HG02763 (cell line): ENCODE data around the gene MGAT1.
"Not testable (repeated sequence)": the region's sequence is repeated elsewhere in the genome, so short reads cannot be mapped to it uniquely, and the experiment has no call there.

ENCODE experiments used
- ATAC-seq: cut with Tn5 transposase; IDR thresholded peaks from one replicate; pipeline ENCODE4 v1.9.1; 2021; ENCODE audit warnings: mild to moderate bottlenecking, moderate library complexity; ENCODE audit not compliant: unreplicated experiment

Gene MGAT1

DNA sequence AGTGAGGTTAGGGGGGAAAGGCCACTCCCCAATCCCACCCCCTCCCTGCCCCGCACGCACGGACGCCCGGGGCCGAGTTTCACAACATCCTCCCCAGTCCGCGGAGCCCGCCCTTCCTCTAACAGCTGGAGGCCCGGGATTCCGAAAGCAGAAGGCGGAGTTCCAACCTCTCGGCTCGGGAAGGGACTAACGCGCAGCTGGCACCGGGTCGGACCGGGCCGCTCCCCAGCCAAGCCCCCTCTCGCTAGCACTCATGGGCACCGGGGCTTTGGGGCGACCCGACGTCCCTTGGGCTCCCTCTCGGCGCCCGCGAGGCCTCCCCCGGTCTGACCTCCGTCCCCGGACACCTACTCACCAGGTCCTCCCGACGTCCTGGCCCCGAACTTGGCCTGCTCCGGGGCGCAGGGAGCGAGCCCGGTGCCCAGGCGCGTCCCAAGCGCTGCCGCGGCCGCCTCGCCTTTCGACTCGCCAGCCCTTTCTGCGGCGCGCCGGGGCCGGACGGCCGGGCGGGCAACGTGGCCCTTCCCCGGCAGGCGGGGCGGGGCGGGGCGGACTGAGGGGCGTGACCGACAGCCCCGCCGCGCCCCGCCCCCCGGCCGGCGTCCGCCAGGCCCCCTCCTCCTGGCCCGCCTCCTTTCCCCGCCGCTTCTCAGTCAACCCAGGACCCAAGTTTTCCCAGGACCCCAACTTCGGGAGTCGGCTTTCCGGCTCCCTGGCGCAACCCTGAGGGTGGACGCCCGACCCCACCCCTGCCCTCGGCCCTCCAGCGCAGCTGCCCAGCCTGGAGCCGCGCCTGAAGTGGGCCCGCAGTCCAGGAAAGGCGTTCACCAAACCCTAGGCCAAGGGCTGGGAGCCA is at the start of gene MGAT1:
Gene MGAT1, minus strand, starts transcription at position 482 of the 856 bp plus-strand sequence. CDS start 9,835 bp downstream, outside the sequence.
- ATAC-seq: peak; percentile 38

DNA sequence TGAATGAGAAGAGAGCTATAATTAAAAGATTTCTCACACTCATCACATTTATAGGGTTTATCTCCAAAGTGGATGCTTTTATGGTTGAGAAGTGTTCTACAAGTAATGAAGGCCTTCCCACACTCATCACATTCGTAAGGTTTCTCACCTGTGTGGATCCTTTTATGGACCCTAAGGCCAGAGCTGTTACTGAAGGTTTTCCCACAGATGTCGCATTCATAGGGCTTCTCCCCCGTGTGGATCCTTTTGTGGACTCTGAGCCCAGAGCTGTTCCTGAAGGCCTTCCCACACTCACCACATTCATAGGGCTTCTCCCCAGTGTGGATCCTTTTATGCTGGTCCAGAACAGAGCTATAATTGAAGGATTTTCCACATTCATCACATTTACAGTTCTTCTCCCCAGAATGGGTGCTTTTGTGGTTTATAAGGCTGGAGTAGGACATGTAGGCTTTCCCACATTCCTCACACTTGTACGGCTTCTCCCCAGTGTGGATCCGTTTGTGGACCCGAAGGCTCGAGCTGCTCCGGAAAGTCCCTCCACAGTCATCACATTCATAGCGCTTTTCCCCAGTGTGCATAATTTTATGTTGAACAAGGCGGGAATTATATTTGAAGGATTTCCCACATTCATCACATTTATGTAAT is 48.0 kb upstream of the MGAT1 start:
- no peak for ATAC-seq

DNA sequence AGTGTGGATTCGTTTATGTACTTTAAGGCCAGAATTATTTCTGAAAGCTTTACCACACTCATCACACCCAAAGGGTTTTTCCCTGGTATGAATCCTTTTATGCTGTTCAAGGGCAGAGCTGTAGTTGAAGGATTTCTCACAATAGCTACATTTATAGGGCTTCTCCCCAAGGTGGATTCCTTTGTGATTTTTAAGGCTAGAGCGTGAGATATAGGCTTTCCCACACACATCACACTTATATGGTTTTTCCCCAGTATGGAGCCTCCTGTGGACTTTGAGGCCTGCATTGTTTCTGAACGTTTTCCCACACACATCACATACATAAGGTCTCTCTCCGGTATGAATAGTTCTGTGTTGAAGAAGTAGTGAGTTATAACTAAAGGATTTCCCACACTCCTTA is 47.2 kb upstream of the MGAT1 start:
- no peak for ATAC-seq

DNA sequence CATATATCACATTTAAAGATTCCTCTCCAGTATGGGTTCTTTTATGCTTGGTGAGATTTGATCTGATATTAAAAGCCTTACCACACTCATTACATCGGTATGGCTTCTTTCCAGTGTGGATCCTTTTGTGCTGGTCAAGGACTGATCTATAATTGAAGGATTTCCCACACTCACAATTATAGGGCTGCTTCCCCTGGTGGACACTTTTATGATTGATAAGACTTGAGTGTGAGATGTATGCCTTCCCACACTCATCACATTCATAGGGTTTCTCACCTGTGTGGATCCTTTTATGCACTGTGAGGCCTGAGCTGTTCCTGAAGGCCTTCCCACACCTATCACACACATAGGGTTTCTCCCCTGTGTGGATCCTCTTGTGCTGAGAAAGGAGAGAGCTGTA is 46.3 kb upstream of the MGAT1 start:
- no peak for ATAC-seq

DNA sequence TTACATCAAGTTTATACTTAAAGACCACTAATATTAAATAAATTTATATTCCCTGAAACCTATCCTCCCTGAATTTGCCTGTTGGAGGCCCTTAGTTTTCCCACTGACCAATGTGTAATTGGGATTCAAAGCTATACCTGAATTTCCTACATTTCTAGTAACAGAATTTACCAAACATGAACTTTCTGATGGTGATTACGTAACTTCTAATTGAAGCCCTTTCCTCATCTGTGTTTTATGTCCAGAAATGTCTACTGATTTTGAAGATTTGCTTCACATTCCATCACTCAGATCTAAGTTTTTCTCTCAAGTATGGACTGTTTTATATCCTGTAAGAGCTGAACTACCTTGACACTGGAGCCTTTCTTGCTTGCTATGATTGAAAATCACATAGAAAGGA is 45.7 kb upstream of the MGAT1 start:
- ATAC-seq: no peak

DNA sequence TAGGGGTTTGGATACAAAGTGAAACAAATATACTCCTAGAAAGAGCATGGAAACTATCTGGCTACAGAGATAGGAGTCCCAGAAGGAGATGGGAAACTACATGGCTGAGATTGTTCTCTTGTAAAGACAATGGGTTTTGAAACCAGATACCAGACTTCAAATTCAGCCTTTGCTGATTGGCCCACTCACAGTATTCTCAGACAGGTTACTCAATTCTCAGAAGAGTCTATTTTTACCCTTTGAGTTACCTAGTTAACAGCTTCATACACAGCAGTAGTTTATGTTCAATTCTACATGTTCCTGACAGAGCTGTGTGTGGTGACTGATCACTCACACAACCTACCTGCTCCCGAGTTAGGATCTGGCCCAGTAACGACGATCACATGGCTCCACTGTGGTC is 44.4 kb upstream of the MGAT1 start:
- no peak for ATAC-seq

DNA sequence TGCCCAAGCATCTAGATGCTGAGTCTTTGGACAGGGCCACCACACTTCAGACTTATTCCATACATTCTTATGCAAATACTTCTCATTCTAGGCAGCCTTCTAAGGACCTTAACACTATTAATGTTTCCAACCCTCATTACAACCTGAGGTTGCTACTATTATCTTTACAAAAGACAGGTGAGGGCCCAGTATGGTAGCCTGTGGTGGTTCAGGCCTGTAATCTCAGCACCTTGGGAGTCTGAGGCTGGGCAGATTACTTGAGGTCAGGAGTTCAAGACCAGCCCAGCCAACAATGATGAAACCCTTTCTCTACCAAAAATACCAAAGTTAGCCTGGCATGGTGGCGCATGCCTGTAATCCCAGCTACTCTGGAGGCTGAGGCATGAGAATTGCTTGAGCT is 42.3 kb upstream of the MGAT1 start:
- no peak for ATAC-seq

DNA sequence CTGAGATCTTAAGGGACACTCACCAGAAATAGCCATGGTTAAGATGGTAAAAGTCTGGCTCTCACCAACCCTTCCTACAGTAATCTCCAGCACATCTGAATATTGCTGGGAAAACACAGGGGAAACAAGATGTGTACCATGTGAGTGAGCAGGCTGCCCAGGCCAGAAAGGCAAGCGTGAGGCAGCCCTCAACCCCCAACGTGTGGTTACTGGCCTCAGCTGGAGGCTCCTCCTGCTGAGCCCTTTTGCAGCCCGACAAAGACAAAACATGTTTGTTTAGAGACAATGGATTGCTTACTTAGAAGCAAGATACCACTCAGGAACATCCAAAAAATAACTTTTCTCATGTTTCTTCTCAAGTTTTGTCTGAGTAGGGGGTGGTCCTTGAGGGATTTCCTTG is 41.8 kb upstream of the MGAT1 start:
- ATAC-seq: no peak

DNA sequence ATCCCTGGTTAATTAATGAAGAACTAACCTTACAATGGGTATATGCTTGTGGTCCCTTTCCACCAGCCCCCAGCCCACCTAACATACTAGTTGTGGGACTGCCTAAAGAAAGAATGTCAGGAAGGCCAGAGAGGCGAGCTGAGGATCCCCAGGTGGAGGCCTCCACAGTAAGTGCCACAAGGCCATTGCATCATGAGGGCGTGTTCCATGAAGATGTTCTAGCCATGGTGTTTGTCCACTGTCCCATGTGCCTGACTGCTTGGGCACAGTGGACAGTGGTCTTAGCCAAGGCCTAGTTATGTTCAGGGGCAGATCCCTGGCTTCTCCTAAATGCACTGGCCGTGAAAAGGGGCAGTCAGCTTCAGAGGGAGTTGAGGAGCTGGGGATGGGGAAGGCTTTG is 37.3 kb upstream of the MGAT1 start:
- ATAC-seq: no peak

DNA sequence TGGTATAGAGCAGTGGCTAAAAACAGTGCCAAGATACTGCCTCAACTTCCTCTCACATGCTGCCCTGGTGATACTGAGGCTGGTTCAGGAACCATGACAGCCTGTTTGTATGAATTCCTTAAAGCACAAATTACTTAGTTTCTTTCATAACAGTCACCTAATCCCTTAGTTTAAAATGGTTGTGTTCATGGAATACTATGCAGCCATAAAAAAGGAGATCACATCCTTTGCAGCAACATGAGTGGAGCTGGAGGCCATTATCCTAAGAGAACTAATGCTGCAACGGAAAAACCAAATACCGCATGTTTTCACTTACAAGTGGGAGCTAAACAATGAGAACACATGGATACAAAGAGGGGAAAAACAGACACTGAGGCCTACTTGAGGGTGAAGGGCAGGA is 36.6 kb upstream of the MGAT1 start:
- ATAC-seq: no peak

DNA sequence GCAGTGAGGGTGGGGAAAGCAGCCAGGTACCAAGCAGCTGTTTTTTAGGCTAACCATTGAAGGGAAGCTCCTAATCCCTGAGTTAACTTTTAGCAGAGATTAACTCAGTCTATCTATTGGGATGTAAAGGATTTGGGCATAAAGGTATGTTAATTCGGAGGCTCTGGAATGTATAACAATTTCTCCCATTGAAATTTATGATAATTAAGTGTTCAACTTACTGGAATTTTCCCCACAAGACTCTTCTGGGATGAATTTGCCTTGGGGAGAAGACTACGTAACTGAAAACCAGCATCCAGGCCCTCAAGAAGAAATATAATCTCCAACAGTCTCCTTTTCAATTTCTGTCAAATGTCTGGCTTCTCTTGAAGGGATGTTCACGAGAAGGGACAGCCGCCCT is 34.9 kb upstream of the MGAT1 start:
- ATAC-seq: no peak

DNA sequence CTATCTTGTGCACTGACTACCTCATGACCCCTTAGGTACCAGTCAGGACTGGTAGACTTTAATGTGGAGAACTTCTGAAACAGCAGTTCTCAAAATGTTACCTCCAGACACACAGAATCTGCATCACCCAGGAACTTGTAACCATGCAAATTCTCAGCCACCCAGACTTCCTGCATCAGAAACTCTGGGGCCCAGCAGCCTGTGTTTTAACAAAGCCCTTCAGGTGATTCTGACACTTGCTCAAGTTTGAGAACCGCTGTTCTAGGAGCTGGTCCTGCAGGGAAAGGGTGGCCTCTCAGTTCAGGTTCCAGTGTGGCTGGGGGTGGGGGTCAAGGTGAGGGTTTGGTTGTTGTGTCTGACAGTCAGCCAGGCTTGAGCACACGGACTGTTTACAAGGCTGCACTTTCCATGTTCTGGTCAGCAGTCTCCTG is 30.0 kb upstream of the MGAT1 start:
- peak; percentile 39 for ATAC-seq

DNA sequence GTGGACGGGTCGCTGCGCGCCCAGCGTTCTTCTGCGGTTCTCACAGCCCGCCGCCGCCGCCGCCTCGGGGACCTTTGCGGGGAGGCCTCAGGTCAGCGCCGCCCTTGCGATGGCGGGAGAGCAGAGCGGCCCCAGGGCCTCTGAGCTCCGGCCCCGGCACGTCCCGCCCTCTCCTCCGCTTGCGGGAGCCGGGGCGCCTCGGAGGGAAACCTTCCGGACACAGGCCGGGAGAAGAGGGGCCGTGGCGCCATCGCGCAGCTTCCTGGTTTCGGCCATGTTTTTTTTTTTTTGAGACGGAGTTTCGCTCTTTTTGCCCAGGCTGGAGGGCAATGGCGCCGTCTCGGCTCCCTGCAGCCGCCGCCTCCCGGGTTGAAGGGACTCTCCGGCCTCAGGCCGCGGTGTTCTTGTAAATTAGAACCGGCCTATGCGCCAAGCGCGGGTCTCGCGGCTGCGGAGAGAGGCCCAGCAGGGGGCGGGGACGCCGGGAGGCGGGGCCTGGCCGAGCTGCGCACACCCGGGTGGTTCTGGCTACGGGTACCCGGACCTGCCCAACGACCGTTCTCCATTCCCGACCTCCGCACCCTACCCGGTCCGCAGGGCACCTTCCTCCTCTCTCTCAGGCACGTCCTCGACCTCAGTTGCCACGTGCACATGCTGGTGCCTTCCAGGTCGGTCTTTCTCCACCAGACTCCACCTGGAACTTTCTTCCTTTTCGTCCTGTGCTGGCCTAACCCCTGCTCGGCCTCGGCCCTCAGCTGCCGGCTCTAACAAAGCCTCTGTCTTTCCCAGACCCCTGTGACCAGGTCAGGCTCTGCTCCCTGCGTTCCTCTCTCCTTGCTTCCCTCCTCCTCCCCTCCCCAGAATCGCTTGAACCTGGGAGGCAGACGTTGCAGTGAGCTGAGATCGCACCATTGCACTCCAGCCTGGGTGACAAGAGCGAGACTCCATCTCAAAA is 28.8 kb upstream of the MGAT1 start:
- ATAC-seq: peak; percentile 78

DNA sequence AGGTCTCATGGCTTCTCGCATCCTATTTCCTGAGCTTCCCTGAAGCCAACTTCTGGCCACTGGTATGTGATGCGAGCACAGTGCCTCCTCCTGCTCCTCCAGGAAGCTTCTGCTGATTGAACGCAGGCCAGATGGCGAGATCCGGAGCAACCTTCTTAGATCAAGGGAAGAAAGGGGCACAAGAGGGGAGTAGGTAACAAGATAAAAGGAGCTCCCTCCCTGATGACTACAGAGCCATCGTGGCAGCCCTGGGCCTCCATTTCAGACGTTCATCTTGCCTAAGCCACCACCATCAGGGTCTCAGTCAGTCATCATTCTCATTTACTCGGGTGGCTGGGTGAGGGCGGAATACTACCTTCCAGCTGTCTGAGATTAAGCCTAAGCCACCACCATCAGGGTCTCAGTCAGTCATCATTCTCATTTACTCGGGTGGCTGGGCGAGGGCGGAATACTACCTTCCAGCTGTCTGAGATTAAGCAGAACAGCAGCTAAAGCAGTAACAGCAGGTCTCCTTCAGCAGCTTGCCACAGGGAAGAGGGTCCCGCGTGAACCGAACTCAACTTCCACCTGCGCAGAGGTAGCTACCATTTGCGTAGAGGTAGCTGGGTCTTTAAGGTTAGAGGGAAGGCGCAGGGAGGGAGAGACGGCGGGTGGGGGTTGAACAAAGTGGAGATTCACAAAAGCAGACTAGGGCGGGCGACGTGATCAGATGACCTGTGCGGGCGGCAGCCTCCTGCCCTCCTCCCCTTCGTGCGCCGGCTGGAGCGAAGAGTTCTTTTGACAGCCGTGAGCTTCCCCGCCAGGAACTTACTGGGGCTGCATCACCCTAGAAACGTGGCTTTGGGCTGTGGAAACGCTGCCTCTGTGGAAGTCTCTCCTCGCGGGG is 27.9 kb upstream of the MGAT1 start:
- ATAC-seq: peak; percentile 52

DNA sequence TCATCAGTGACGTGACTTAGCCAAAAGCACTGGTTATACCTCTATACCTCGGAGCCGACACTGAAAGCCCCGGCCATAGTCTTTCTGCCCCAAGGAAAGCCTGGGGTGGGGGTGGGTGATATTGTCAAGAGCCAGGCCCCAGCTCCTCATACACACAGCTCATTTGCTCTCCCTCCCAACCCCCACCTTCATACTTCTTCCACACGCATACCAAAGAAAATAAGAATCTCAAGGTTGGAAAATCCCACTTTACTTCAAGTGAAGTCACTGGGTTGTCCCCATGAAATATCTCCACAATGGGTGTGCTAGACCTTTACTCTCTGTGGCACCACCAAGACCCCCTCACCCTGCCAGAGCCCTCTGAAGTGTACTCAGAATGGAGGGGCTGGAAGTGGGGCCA is 27.1 kb upstream of the MGAT1 start:
- no peak for ATAC-seq

DNA sequence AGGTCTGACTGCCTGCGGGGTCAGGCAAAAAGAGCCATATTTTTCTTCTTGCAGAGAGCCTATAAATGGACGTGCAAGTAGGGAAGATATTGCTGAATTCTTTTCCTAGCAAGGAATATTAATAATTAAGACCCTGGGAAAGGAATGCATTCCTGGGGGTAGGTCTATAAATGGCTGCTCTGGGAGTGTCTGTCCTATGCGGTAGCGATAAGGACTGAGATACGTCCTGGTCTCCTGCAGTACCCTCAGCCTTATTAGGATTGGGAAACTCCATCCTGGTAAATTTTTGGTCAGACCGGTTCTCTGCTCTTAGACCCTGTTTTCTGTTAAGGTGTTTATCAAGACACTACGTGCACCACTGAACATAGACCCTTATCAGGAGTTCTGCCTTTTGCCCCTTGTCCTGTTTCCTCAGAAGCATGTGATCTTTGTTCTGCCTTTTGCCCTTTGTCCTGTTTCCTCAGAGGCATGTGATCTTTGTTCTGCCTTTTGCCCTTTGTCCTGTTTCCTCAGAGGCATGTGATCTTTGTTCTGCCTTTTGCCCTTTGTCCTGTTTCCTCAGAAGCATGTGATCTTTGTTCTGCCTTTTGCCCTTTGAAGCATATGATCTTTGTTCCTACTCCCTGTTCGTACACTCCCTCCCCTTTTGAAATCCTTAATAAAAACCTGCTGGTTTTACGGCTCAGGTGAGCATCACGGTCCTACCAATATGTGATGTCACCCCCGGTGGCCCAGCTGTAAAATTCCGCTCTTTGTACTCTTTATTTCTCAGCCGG is 26.3 kb upstream of the MGAT1 start:
- not testable (repeated sequence) for ATAC-seq

DNA sequence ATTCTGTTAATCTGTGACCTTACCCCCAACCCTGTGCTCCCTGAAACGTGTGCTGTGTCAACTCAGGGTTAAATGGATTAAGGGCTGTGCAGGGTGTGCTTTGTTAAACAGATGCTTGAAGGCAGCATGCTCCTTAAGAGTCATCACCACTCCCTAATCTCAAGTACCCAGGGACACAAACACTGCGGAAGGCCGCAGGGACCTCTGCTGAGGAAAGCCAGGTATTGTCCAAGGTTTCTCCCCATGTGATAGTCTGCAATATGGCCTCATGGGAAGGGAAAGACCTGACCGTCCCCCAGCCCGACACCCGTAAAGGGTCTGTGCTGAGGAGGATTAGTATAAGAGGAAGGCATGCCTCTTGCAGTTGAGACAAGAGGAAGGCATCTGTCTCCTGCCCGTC is 24.8 kb upstream of the MGAT1 start:
- not testable (repeated sequence) for ATAC-seq

DNA sequence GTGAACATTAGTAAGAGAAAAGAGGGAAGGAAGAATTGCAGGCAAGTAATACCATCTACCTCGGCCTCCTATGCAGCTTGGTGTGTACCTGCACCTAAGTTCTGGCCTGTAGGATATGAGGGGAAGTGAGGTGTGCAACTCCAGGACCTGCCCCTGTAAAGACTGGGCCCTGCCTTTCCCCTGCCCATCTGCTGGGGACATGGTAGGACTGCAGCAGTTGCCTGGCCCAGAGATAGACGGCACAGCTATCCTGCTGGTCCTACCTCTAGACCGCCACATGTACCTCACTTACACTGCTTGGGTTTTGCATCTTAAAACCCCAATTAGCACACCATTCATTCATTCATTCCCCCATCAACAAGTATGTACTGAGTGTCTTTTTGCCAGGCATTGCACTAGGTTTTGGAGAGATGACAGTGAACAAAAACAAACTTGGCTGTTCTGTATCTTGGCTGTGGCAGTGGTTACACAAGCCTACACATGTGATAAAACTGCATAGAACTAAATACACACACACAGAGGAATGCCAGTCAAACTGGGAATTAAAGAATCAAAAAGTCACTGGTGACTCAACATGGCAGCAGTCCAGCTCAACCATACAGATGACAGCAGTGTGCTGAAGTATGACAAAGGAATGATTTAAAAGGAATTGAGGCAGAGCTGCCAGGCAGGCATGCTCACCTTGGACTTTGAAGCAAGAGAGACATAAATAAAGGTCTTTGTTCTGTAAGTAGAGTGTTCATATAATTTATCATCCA is 23.3 kb upstream of the MGAT1 start:
- no peak for ATAC-seq
